HG03565 (cell line): Measurements from ENCODE around the gene DNAJC11.
"Not testable (repeated sequence)": the region's sequence is repeated elsewhere in the genome, so short reads cannot be mapped to it uniquely, and the experiment has no call there.

ENCODE experiments used
- ATAC-seq: cut with Tn5 transposase; IDR thresholded peaks from one replicate; pipeline ENCODE4 v1.9.1; 2021; ENCODE audit warnings: mild to moderate bottlenecking, moderate library complexity; ENCODE audit not compliant: unreplicated experiment

Gene DNAJC11

GRCh38 chr1:6601923-6602668 is 99.5 kb downstream of the DNAJC11 start:
- peak; percentile 4 for ATAC-seq

GRCh38 chr1:6601049-6601922 is 100.3 kb downstream of the DNAJC11 start:
- peak; percentile 30 for ATAC-seq

GRCh38 chr1:6600410-6601048 is 101.1 kb downstream of the DNAJC11 start:
- no peak for ATAC-seq

- ATAC-seq = not testable (repeated sequence)
Observed at GRCh38 chr1:6599991-6600390, 101.6 kb downstream of the DNAJC11 start.

GRCh38 chr1:6599141-6599975 is 102.3 kb downstream of the DNAJC11 start:
- ATAC-seq = no peak

- no peak for ATAC-seq
Observed at GRCh38 chr1:6597777-6598131, 103.9 kb downstream of the DNAJC11 start.

- no peak for ATAC-seq
Observed at GRCh38 chr1:6596886-6597776, 104.5 kb downstream of the DNAJC11 start.

- no peak for ATAC-seq
Observed at GRCh38 chr1:6596351-6596750, 105.3 kb downstream of the DNAJC11 start.

- no peak for ATAC-seq
Observed at GRCh38 chr1:6594977-6595740, 106.5 kb downstream of the DNAJC11 start.

- no peak for ATAC-seq
Observed at GRCh38 chr1:6593810-6594209, 107.8 kb downstream of the DNAJC11 start.

- ATAC-seq = no peak
Observed at GRCh38 chr1:6592865-6593593, 108.6 kb downstream of the DNAJC11 start.

- ATAC-seq = no peak
Observed at GRCh38 chr1:6592441-6592840, 109.2 kb downstream of the DNAJC11 start.

GRCh38 chr1:6591644-6592043 is 110.0 kb downstream of the DNAJC11 start:
- no peak for ATAC-seq

- ATAC-seq = no peak
Observed at GRCh38 chr1:6591222-6591621, 110.4 kb downstream of the DNAJC11 start.

GRCh38 chr1:6590046-6590445 is 111.6 kb downstream of the DNAJC11 start:
- ATAC-seq = no peak

- ATAC-seq = no peak
Observed at GRCh38 chr1:6588893-6589520, 112.6 kb downstream of the DNAJC11 start.

- ATAC-seq = no peak
Observed at GRCh38 chr1:6588128-6588892, 113.3 kb downstream of the DNAJC11 start.
